ENCODE measurements around the gene PRKCA.
"Not testable (repeated sequence)": the region's sequence is repeated elsewhere in the genome, so short reads cannot be mapped to it uniquely, and the experiment has no call there.

PRKCA gene

DNA sequence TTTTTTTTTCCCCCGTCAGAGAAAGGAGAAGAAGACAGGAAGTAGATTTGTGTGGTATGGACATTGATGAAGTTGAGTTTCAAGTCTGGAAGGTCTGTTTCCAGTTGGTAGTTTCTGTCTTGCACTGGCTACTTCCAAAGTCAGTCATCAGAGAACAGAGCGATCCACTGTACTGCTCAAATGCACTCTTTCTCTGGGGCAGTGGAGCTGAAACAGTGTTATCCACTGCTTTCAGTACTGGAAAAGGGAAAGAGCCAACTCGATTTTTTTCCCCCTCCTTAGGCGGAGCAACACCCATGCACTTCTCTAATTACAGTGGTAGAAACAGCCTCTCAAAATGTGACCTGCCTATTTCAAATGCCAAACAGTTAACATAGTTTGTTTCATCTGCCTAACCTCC is 7.4 kb downstream of the PRKCA start:
- H3K4me1 ChIP-seq (ENCODE audit: insufficient read depth, low read length), result peaks cover 35% of the 10 kb centered on the region
- H3K9ac ChIP-seq (ENCODE audit: low read depth, low read length), result no peak overlapping the region
- WGBS, result 80% methylated on average over 4 of the region's 4 CpGs
- H3K27me3 ChIP-seq (ENCODE audit: insufficient read depth, low read length), result no peaks in the 10 kb centered on the region
- no peaks in the 10 kb centered on the region for H3K9me3 ChIP-seq (ENCODE audit: insufficient read depth, low read depth, low read length)
- no peaks in the 10 kb centered on the region for H3K36me3 ChIP-seq (ENCODE audit: insufficient read depth, low read length)
- H3K4me3 ChIP-seq (ENCODE audit: low read length), result no peak overlapping the region
- no peak overlapping the region for H3K27ac ChIP-seq (ENCODE audit: low read depth, low read length)

DNA sequence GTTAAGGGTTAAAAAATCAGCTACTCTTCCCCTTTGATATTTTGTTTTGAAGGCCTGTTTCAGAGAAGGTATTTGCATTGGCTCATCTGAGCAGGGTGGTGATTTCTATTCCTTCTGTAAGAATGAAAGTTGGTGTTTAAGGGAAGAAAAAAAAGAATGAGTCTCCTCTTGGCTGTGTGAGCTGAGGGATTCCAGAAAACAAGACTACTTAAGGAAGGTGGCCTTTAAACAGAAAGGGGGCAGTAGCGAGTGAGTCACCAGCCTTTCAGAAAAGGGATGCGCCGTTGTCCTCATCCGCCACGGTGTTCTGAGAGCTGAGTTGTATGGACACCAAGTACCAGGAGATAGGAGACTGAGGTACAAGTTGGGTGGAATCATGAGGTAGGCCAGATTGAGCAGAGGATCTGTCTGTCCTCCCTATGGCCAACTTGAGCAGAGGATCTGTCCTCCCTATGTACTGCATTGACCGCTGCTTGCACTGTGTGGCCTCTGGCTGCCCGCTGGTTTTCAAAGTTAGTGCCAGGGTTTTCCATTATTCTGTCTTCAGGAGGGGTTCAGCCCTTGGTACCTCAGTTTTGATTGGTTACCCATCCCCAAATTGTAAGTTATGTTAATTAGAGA is 8.2 kb downstream of the PRKCA start:
- Histone ChIP-seq H3K27ac (ENCODE audit: low read depth, low read length) (no peak overlapping the region), H3K27me3 (ENCODE audit: insufficient read depth, low read length) (no peaks in the 10 kb centered on the region), H3K36me3 (ENCODE audit: insufficient read depth, low read length) (no peaks in the 10 kb centered on the region), H3K4me3 (ENCODE audit: low read length) (no peak overlapping the region), H3K9me3 (ENCODE audit: insufficient read depth, low read depth, low read length) (no peaks in the 10 kb centered on the region), H3K9ac (ENCODE audit: low read depth, low read length) (no peak overlapping the region), H3K4me1 (ENCODE audit: insufficient read depth, low read length) (peaks cover 29% of the 10 kb centered on the region)
- 90% methylated on average over 7 of the region's 7 CpGs for WGBS

DNA sequence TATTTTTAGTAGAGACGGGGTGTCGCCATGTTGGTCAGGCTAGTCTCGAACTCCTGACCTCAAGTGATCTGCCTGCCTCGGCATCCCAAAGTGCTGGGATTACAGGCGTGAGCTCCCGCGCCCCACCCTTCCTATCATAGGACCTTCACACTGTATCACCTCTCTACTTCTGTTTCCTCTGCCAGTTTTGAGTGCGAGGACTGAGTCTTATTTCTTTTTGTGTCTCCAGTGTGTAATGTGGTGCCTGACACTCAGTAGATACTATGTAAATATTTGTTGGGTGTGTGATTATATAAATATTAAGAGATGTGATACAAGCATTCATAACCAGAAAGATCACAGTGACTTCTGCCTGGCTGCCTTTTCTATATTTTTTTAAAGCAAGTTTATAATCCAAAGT is 10.5 kb downstream of the PRKCA start:
- Histone ChIP-seq H3K27me3 (ENCODE audit: insufficient read depth, low read length) (no peaks in the 10 kb centered on the region), H3K9ac (ENCODE audit: low read depth, low read length) (no peak overlapping the region), H3K9me3 (ENCODE audit: insufficient read depth, low read depth, low read length) (no peaks in the 10 kb centered on the region), H3K27ac (ENCODE audit: low read depth, low read length) (no peak overlapping the region), H3K4me1 (ENCODE audit: insufficient read depth, low read length) (peaks cover 13% of the 10 kb centered on the region; the same call in 1 of the 2 replicates), H3K36me3 (ENCODE audit: insufficient read depth, low read length) (no peaks in the 10 kb centered on the region), H3K4me3 (ENCODE audit: low read length) (no peak overlapping the region)
- WGBS, result 92% methylated on average over 8 of the region's 8 CpGs

DNA sequence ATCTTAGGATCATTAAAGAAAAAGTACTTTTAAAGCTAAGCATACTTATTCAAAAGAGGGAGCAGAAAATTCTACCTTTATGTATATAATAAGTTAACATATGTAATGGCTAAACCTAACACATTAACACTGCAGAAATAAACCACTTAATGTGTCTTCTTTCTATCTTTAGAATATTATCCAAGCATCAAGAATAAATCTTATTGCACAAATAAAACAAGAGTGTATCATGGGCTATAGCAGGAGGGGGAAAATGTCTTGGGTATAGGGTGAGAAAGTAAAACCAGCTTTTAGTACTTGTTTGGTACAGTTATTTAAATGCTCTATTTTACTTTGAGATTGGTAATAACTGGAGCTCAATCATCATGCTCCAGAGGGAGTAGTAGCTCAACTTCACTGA is 10.9 kb downstream of the PRKCA start:
- H3K4me1 ChIP-seq (ENCODE audit: insufficient read depth, low read length), result peaks cover 13% of the 10 kb centered on the region; the same call in 1 of the 2 replicates
- no peaks in the 10 kb centered on the region for H3K36me3 ChIP-seq (ENCODE audit: insufficient read depth, low read length)
- H3K4me3 ChIP-seq (ENCODE audit: low read length), result no peak overlapping the region
- H3K9me3 ChIP-seq (ENCODE audit: insufficient read depth, low read depth, low read length), result no peaks in the 10 kb centered on the region
- no peak overlapping the region for H3K27ac ChIP-seq (ENCODE audit: low read depth, low read length)
- H3K27me3 ChIP-seq (ENCODE audit: insufficient read depth, low read length), result no peaks in the 10 kb centered on the region
- no peak overlapping the region for H3K9ac ChIP-seq (ENCODE audit: low read depth, low read length)

DNA sequence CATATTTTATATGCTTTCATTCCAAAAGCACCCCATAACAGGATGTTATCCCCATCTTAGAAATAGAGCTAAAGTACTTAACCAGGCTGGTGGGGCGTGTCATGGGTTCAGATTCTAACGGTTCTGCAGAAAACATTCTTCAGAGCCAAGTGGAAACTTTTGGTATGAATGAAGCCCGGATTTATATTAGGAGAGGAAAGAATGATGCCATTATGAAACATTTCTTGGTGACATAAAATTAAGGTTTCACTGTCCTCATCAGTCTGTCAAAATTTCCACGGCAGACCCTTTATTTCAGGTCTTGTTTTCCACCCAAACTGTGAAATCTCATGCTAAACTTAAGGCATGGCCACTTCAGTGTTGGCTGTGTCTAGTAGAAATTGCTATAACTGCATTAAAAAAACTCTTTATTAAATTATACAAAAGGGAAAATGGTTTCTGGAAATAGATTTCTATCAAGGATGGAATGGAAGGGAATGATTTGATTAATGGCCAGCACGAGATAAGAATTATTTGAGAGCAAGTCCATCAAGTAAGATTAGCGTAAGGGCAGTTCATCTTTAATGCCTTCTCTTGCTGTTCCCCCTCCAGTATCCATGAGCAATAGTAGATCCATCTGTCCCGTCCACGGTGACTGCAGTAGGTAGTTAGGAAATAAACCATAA is 11.7 kb downstream of the PRKCA start:
- no peaks in the 10 kb centered on the region for H3K9me3 ChIP-seq (ENCODE audit: insufficient read depth, low read depth, low read length)
- WGBS, result 92% methylated on average over 8 of the region's 8 CpGs
- H3K4me3 ChIP-seq (ENCODE audit: low read length), result no peak overlapping the region
- no peak overlapping the region for H3K9ac ChIP-seq (ENCODE audit: low read depth, low read length)
- H3K4me1 ChIP-seq (ENCODE audit: insufficient read depth, low read length), result peaks cover 13% of the 10 kb centered on the region; the same call in 1 of the 2 replicates
- H3K27me3 ChIP-seq (ENCODE audit: insufficient read depth, low read length), result no peaks in the 10 kb centered on the region
- no peak overlapping the region for H3K27ac ChIP-seq (ENCODE audit: low read depth, low read length)
- H3K36me3 ChIP-seq (ENCODE audit: insufficient read depth, low read length), result no peaks in the 10 kb centered on the region

DNA sequence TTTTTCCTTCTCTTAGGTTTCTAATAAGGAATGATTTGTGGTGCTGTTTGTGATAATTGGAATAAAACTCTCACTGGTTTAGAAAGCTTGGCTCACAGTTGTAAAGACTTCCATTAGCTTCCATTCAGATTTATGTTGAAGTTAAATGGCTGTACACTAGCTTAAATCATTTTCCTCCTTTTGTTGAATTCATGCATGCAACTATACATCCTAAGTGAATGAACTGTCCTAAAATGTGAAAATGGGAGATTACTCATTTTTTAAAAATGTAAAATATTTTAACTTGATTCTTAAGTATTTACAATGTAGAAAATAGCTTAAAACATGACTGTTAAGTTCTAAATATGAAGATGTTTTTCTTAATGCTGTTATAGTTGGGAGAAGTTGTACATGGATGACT is 15.2 kb downstream of the PRKCA start:
- H3K4me1 ChIP-seq (ENCODE audit: insufficient read depth, low read length), result no peaks in the 10 kb centered on the region
- H3K36me3 ChIP-seq (ENCODE audit: insufficient read depth, low read length), result no peaks in the 10 kb centered on the region
- peaks cover 9% of the 10 kb centered on the region; the same call in 1 of the 2 replicates for H3K9me3 ChIP-seq (ENCODE audit: insufficient read depth, low read depth, low read length)
- no peaks in the 10 kb centered on the region for H3K27me3 ChIP-seq (ENCODE audit: insufficient read depth, low read length)
- H3K4me3 ChIP-seq (ENCODE audit: low read length), result no peak overlapping the region
- no peak overlapping the region for H3K27ac ChIP-seq (ENCODE audit: low read depth, low read length)
- H3K9ac ChIP-seq (ENCODE audit: low read depth, low read length), result no peak overlapping the region

DNA sequence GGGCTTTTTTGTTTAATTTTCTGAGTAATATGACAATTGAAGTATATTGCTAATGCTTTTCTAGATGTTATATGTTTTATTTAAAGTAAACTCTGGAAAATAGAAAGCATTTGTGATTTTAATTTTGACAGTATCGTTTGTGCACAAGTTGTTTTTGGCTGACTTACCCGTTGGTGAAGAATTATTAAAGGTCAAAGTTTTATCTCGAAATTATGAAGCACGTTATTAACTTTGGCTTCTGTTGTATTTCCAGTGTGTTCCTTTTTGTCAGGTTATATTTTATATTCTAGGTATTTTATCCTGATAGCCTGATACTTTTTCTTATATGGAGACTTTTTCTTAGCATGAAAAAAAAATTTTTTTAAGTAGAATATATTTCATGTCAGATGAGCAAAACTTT is 16.8 kb downstream of the PRKCA start:
- Histone ChIP-seq H3K9ac (ENCODE audit: low read depth, low read length) (no peak overlapping the region), H3K9me3 (ENCODE audit: insufficient read depth, low read depth, low read length) (peaks cover 9% of the 10 kb centered on the region; the same call in 1 of the 2 replicates)
- 90% methylated on average over 4 of the region's 4 CpGs for WGBS

DNA sequence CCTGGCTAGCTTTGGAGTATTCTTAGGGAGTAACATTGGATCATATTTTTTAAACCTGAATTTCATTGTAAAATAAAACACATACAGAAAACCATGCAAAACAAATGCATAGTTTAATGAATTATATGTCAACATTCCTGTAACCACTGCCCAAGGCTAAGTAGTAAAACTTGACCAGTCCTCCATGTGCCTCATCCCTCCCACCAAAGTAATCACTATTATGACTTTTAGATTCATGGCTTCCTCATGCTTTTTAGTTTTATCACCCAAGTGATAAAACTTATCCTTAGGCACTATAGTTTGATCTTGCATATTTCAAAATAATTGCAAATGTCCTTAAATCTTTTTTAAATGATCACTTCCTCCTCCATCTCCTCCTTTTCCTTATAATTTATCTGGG is 20.4 kb downstream of the PRKCA start:
- peaks cover 9% of the 10 kb centered on the region; the same call in 1 of the 2 replicates for H3K9me3 ChIP-seq (ENCODE audit: insufficient read depth, low read depth, low read length)
- H3K4me3 ChIP-seq (ENCODE audit: low read length), result no peak overlapping the region
- no peak overlapping the region for H3K9ac ChIP-seq (ENCODE audit: low read depth, low read length)
- H3K27ac ChIP-seq (ENCODE audit: low read depth, low read length), result no peak overlapping the region
- H3K36me3 ChIP-seq (ENCODE audit: insufficient read depth, low read length), result no peaks in the 10 kb centered on the region
- no peaks in the 10 kb centered on the region for H3K4me1 ChIP-seq (ENCODE audit: insufficient read depth, low read length)
- no peaks in the 10 kb centered on the region for H3K27me3 ChIP-seq (ENCODE audit: insufficient read depth, low read length)

More for the DNA sequence above, 16.8 kb downstream of the PRKCA start:
- H3K4me3 ChIP-seq (ENCODE audit: low read length), result no peak overlapping the region
- no peaks in the 10 kb centered on the region for H3K27me3 ChIP-seq (ENCODE audit: insufficient read depth, low read length)
- no peaks in the 10 kb centered on the region for H3K36me3 ChIP-seq (ENCODE audit: insufficient read depth, low read length)
- H3K4me1 ChIP-seq (ENCODE audit: insufficient read depth, low read length), result no peaks in the 10 kb centered on the region
- no peak overlapping the region for H3K27ac ChIP-seq (ENCODE audit: low read depth, low read length)

DNA sequence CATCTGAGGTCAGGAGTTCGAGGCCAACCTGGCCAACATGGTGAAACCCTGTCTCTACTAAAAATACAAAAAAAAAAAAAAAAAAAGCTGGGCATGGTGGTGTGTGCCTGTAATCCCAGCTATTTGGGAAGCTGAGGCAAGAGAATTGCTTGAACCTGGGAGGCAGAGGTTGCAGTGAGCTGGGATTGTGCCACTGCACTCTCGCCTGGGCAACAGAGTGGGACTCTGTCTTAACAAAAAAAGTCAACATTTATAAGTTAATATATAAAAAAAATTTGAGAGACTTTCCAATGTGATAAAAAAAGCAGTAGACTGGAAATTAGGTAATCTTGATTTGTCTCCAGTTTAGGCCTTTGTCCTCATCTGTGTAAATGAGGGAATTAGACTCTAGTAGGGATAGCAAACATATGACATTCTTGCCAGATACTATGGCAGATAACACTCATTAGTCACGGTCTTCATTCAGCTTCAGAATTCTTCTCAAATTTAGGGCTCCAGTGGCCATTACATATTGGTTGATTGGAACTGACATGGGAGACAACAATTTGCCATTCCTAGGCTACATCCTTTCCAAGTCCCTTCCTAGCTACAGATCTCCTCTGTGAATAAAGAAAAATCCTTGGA is 22.1 kb downstream of the PRKCA start:
- H3K9me3 ChIP-seq (ENCODE audit: insufficient read depth, low read depth, low read length); H3K27ac ChIP-seq (ENCODE audit: low read depth, low read length); H3K4me1 ChIP-seq (ENCODE audit: insufficient read depth, low read length); H3K36me3 ChIP-seq (ENCODE audit: insufficient read depth, low read length); H3K4me3 ChIP-seq (ENCODE audit: low read length); H3K9ac ChIP-seq (ENCODE audit: low read depth, low read length); H3K27me3 ChIP-seq (ENCODE audit: insufficient read depth, low read length): not testable (repeated sequence)
- 100% methylated on average over 1 of the region's 3 CpGs for WGBS

DNA sequence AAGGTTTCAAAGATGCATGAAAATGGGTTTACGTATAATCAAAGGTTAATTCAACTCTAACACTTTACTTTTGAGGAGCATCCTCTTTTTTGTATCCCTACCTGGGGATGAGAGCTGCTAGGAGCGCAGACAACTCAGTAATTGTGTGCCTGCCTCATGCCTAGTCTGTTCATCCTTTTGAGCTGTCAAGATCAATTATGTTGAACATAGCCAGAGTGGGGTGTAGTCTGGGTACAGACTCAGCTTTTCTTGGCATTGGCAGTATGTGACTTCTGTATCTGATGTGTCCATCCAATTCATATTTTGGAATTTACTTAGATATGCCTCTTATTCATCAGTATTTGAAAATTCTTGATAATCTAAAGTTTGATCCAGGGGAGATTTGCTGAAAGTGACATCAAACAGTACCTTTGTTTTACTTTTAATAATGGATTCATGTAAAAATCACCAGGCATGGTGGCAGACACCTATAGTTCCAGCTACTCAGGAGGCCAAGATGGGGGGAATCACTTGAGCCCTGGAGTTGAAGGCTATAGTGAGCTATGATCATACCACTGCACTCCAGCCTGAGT is 24.1 kb downstream of the PRKCA start:
- Histone ChIP-seq H3K9ac (ENCODE audit: low read depth, low read length) (no peak overlapping the region), H3K9me3 (ENCODE audit: insufficient read depth, low read depth, low read length) (peaks cover 6% of the 10 kb centered on the region; the same call in 1 of the 2 replicates), H3K27me3 (ENCODE audit: insufficient read depth, low read length) (no peaks in the 10 kb centered on the region), H3K36me3 (ENCODE audit: insufficient read depth, low read length) (no peaks in the 10 kb centered on the region), H3K4me1 (ENCODE audit: insufficient read depth, low read length) (no peaks in the 10 kb centered on the region), H3K4me3 (ENCODE audit: low read length) (no peak overlapping the region), H3K27ac (ENCODE audit: low read depth, low read length) (no peak overlapping the region)
- WGBS, result 97% methylated on average over 2 of the region's 2 CpGs

DNA sequence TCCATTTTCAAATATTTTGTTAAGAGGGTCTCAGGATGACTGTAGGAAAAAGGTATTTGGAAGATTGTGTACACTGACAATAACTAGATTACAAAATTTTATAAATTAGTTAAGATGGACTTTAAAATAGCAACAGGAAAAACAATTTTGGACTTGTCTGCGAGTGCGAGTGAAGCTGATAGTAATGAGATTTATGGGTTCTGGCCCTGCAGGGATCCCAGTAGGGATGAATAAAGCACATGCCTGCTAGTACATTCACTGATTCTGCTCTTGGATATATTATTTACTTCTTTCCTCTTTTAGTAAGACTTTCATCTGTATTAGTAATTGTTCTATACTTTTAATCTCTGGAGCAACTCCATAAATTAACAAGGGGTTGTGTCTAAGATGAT is 28.2 kb downstream of the PRKCA start:
- Histone ChIP-seq H3K9ac (ENCODE audit: low read depth, low read length) (no peak overlapping the region), H3K4me3 (ENCODE audit: low read length) (no peak overlapping the region), H3K27ac (ENCODE audit: low read depth, low read length) (no peak overlapping the region), H3K9me3 (ENCODE audit: insufficient read depth, low read depth, low read length) (no peaks in the 10 kb centered on the region), H3K36me3 (ENCODE audit: insufficient read depth, low read length) (no peaks in the 10 kb centered on the region), H3K27me3 (ENCODE audit: insufficient read depth, low read length) (no peaks in the 10 kb centered on the region), H3K4me1 (ENCODE audit: insufficient read depth, low read length) (no peaks in the 10 kb centered on the region)
- WGBS, result 96% methylated on average over 2 of the region's 2 CpGs
